HepG2 (cell line): ENCODE measurements around the gene ITGAX.

ENCODE experiments used
- CSRNP1 ChIP-seq: sonication (generic); formaldehyde crosslinking; IDR thresholded peaks from 2 replicates; pipeline ENCODE4 v1.8.1; 2023; ENCODE audit warnings: mild to moderate bottlenecking, missing genetic modification reagents
- ETV5 ChIP-seq: IDR thresholded peaks from 2 replicates; pipeline ENCODE4 v1.6.1; 2018; ENCODE audit warnings: missing biosample characterization, missing genetic modification reagents, inconsistent platforms, borderline replicate concordance
- NFE2L1 ChIP-seq: sonication (generic); formaldehyde crosslinking; IDR thresholded peaks from 2 replicates; pipeline ENCODE4 v1.4.0; 2020; ENCODE audit warnings: missing genetic modification reagents, mild to moderate bottlenecking, borderline replicate concordance
- POLR2A ChIP-seq, 2 experiments: IDR thresholded peaks; 2 replicates each; pipeline ENCODE4 v1.6.1; 2011; ENCODE audit warnings: low read depth in 2 of 2, low read length in 2 of 2, mild to moderate bottlenecking in 1 of 2, moderate library complexity in 1 of 2; ENCODE audit not compliant: insufficient read depth in 1 of 2
- POLR2AphosphoS5 ChIP-seq: IDR thresholded peaks from 2 replicates; pipeline ENCODE4 v1.6.1; 2012; ENCODE audit warnings: low read depth, low read length

DNA sequence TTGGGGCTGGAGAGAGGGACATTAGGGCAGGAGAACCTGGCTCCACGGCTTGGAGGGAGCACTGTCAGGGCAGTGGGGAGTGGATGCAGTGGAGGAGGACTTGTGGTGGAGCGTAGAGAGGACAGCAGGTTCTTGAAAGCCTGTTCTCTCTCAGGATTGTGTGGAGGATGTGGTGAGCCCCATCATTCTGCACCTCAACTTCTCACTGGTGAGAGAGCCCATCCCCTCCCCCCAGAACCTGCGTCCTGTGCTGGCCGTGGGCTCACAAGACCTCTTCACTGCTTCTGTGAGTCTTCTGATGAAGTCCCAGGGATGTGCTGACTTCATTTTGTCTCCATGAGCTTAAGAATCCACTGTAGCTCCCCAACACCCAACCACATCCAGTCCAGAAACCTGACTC, 59.7 kb downstream of the ITGAX start:
- no peak for TF ChIP-seq ETV5
- no peak for TF ChIP-seq POLR2A (IDR thresholded peaks at IDR 0.05; ENCODE audit: insufficient read depth in 1 of 2, low read depth in 2 of 2, low read length in 2 of 2)
- no peak for TF ChIP-seq CSRNP1 (CRISPR knock-in tag)
- TF ChIP-seq NFE2L1 (CRISPR knock-in tag), result no peak
- no peak for TF ChIP-seq POLR2AphosphoS5
